Breast epithelium (tissue), 3 donors: ENCODE measurements around the gene KDM1B.

Source experiments
- POLR2A ChIP-seq: fragments of 450-650 bp; IDR thresholded peaks from one replicate; pipeline ENCODE4 v1.6.1; 2016; ENCODE audit warnings: antibody characterized with exemption, mild to moderate bottlenecking, moderate library complexity
- TF ChIP-seq, protein P1 (sequence below), 3 donors: fragments of 450-650 bp; IDR thresholded peaks; one replicate each; pipeline ENCODE4 v1.5.1; 2016 to 2017; ENCODE audit warnings: antibody characterized with exemption in 3 of 3, mild to moderate bottlenecking in 3 of 3, moderate library complexity in 3 of 3

- TF ChIP-seq, protein P1, sequence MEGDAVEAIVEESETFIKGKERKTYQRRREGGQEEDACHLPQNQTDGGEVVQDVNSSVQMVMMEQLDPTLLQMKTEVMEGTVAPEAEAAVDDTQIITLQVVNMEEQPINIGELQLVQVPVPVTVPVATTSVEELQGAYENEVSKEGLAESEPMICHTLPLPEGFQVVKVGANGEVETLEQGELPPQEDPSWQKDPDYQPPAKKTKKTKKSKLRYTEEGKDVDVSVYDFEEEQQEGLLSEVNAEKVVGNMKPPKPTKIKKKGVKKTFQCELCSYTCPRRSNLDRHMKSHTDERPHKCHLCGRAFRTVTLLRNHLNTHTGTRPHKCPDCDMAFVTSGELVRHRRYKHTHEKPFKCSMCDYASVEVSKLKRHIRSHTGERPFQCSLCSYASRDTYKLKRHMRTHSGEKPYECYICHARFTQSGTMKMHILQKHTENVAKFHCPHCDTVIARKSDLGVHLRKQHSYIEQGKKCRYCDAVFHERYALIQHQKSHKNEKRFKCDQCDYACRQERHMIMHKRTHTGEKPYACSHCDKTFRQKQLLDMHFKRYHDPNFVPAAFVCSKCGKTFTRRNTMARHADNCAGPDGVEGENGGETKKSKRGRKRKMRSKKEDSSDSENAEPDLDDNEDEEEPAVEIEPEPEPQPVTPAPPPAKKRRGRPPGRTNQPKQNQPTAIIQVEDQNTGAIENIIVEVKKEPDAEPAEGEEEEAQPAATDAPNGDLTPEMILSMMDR (IDR thresholded peaks at IDR 0.05), result no peak
- TF ChIP-seq POLR2A, result no peak
Observed at GRCh38 chr6:18261877-18262276, 106.7 kb downstream of the KDM1B start.
